HEK293 (cell line): ENCODE data around the gene CKAP2L.

ENCODE experiments used
- CTCF ChIA-PET: fragments of 350-600 bp; formaldehyde crosslinking; extraction: SDS; loops from one replicate; lab custom pipeline; 2021; ENCODE audit warnings: antibody characterized with exemption; lab: Yijun Ruan, JAX
- POLR2A ChIA-PET: fragments of 300-600 bp; formaldehyde crosslinking; extraction: SDS; loops from one replicate; lab custom pipeline; 2020; ENCODE audit warnings: antibody characterized with exemption, inconsistent platforms; lab: Yijun Ruan, JAX
- H3K27ac ChIP-seq: fragments of 200-500 bp; sonication (Bioruptor generic); 2 replicates; pipeline ENCODE4 v1.5.1; 2014; ENCODE audit warnings: low read depth, low read length, control low read depth, inconsistent platforms; ENCODE audit errors: extremely low read depth
- H3K36me3 ChIP-seq, 2 experiments: fragments of 200-500 bp in 1 of 2; sonication (Bioruptor generic) in 1 of 2; 1 replicate in 1 of 2; 2 replicates in 1 of 2; pipeline ENCODE4 v1.5.1; 2014 to 2017; ENCODE audit warnings: inconsistent platforms in 2 of 2, low read length in 2 of 2; ENCODE audit not compliant: control insufficient read depth in 2 of 2, insufficient read depth in 1 of 2
- H3K4me1 ChIP-seq: fragments of 200-500 bp; sonication (Bioruptor generic); 2 replicates; pipeline ENCODE4 v1.5.1; 2014; ENCODE audit warnings: mild to moderate bottlenecking, low read length, inconsistent platforms; ENCODE audit not compliant: control insufficient read depth, insufficient read depth
- H3K4me3 ChIP-seq: 2 replicates; pipeline ENCODE4 v1.5.1; 2011; ENCODE audit warnings: low read depth, mild to moderate bottlenecking, control low read depth, low read length, moderate library complexity
- H3K9me3 ChIP-seq: fragments of 200-500 bp; sonication (Bioruptor generic); 2 replicates; pipeline ENCODE4 v1.5.1; 2014; ENCODE audit warnings: low read depth, low read length, inconsistent platforms; ENCODE audit not compliant: control insufficient read depth, insufficient read depth
- CTCF ChIP-seq: fragments of 450-650 bp; formaldehyde crosslinking; IDR thresholded peaks from 2 replicates; pipeline ENCODE4 v1.5.1; 2016; ENCODE audit warnings: missing biosample characterization, missing genetic modification characterization
- EGR2 ChIP-seq: fragments of 450-650 bp; formaldehyde crosslinking; IDR thresholded peaks from 2 replicates; pipeline ENCODE4 v1.5.1; 2016; ENCODE audit warnings: low read depth, missing biosample characterization, missing genetic modification characterization
- GLI4 ChIP-seq: fragments of 450-650 bp; formaldehyde crosslinking; IDR thresholded peaks from 2 replicates; pipeline ENCODE4 v1.5.1; 2016; ENCODE audit warnings: missing biosample characterization, missing genetic modification characterization
- HIC1 ChIP-seq: fragments of 450-650 bp; formaldehyde crosslinking; IDR thresholded peaks from 2 replicates; pipeline ENCODE4 v1.5.1; 2016; ENCODE audit warnings: missing biosample characterization, missing genetic modification characterization
- KLF17 ChIP-seq: fragments of 450-650 bp; formaldehyde crosslinking; IDR thresholded peaks from 2 replicates; pipeline ENCODE4 v1.5.1; 2016; ENCODE audit warnings: missing biosample characterization, missing genetic modification characterization
- PRDM4 ChIP-seq: fragments of 450-650 bp; formaldehyde crosslinking; IDR thresholded peaks from 2 replicates; pipeline ENCODE4 v1.5.1; 2017; ENCODE audit warnings: missing biosample characterization, missing genetic modification characterization
- SCRT1 ChIP-seq: fragments of 450-650 bp; formaldehyde crosslinking; IDR thresholded peaks from 2 replicates; pipeline ENCODE4 v1.5.1; 2016; ENCODE audit warnings: missing biosample characterization, missing genetic modification characterization, borderline replicate concordance
- SETDB1 ChIP-seq: IDR thresholded peaks from one replicate; pipeline ENCODE4 v1.6.1; 2017; ENCODE audit warnings: mild to moderate bottlenecking, low read length, moderate library complexity, mixed read lengths; ENCODE audit not compliant: insufficient read length
- YY2 ChIP-seq: fragments of 450-650 bp; formaldehyde crosslinking; IDR thresholded peaks from 2 replicates; pipeline ENCODE4 v1.5.1; 2016; ENCODE audit warnings: missing biosample characterization, missing genetic modification characterization
- ZBTB10 ChIP-seq: fragments of 450-650 bp; formaldehyde crosslinking; IDR thresholded peaks from 2 replicates; pipeline ENCODE4 v1.5.1; 2016; ENCODE audit warnings: missing biosample characterization, missing genetic modification characterization
- ZFP37 ChIP-seq: fragments of 450-650 bp; formaldehyde crosslinking; IDR thresholded peaks from 2 replicates; pipeline ENCODE4 v1.5.1; 2016; ENCODE audit warnings: missing biosample characterization, missing genetic modification characterization
- ZFP69B ChIP-seq: fragments of 450-650 bp; formaldehyde crosslinking; IDR thresholded peaks from 2 replicates; pipeline ENCODE4 v1.5.1; 2016; ENCODE audit warnings: missing biosample characterization, missing genetic modification characterization
- ZNF18 ChIP-seq: fragments of 450-650 bp; formaldehyde crosslinking; IDR thresholded peaks from 2 replicates; pipeline ENCODE4 v1.5.1; 2016; ENCODE audit warnings: missing biosample characterization, missing genetic modification characterization
- ZNF202 ChIP-seq: fragments of 450-650 bp; formaldehyde crosslinking; IDR thresholded peaks from 2 replicates; pipeline ENCODE4 v1.5.1; 2016; ENCODE audit warnings: missing biosample characterization, missing genetic modification characterization, borderline replicate concordance
- ZNF416 ChIP-seq: fragments of 450-650 bp; formaldehyde crosslinking; IDR thresholded peaks from 2 replicates; pipeline ENCODE4 v1.5.1; 2016; ENCODE audit warnings: missing biosample characterization, missing genetic modification characterization
- ZNF501 ChIP-seq: fragments of 450-650 bp; formaldehyde crosslinking; IDR thresholded peaks from 2 replicates; pipeline ENCODE4 v1.5.1; 2016; ENCODE audit warnings: missing biosample characterization, missing genetic modification characterization
- ZNF521 ChIP-seq: fragments of 450-650 bp; formaldehyde crosslinking; IDR thresholded peaks from 2 replicates; pipeline ENCODE4 v1.5.1; 2017; ENCODE audit warnings: missing biosample characterization, mild to moderate bottlenecking, missing genetic modification characterization
- ZNF629 ChIP-seq: fragments of 450-650 bp; formaldehyde crosslinking; IDR thresholded peaks from 2 replicates; pipeline ENCODE4 v1.5.1; 2017; ENCODE audit warnings: missing biosample characterization, missing genetic modification characterization
- ZNF654 ChIP-seq: fragments of 450-650 bp; formaldehyde crosslinking; IDR thresholded peaks from 2 replicates; pipeline ENCODE4 v1.5.1; 2016; ENCODE audit warnings: low read depth, missing biosample characterization, missing genetic modification characterization
- ZNF660 ChIP-seq: fragments of 450-650 bp; IDR thresholded peaks from 2 replicates; pipeline ENCODE4 v1.5.1; 2018; ENCODE audit warnings: missing biosample characterization, mild to moderate bottlenecking, missing genetic modification characterization
- ZNF768 ChIP-seq: fragments of 450-650 bp; formaldehyde crosslinking; IDR thresholded peaks from 2 replicates; pipeline ENCODE4 v1.5.1; 2018; ENCODE audit warnings: missing biosample characterization, mild to moderate bottlenecking, missing genetic modification characterization
- ZNF791 ChIP-seq: fragments of 450-650 bp; formaldehyde crosslinking; IDR thresholded peaks from 2 replicates; pipeline ENCODE4 v1.5.1; 2016; ENCODE audit warnings: missing biosample characterization, missing genetic modification characterization
- ZNF830 ChIP-seq: fragments of 450-650 bp; IDR thresholded peaks from 2 replicates; pipeline ENCODE4 v1.5.0; 2018; ENCODE audit warnings: missing biosample characterization, missing genetic modification characterization, low read depth, mild to moderate bottlenecking, moderate library complexity
- ZSCAN30 ChIP-seq: fragments of 450-650 bp; IDR thresholded peaks from 2 replicates; pipeline ENCODE4 v1.5.1; 2018; ENCODE audit warnings: missing biosample characterization, mild to moderate bottlenecking, missing genetic modification characterization, moderate library complexity

Gene CKAP2L

GRCh38 chr2:112793449-112793978 lies 29.1 kb upstream of the CKAP2L start (continued):
- TF ChIP-seq CTCF (tag by site-specific recombination): no peak
- TF ChIP-seq ZNF660 (tag by site-specific recombination): no peak
- TF ChIP-seq ZNF830 (tag by site-specific recombination): no peak
- no peak for TF ChIP-seq PRDM4 (tag by site-specific recombination)
- TF ChIP-seq ZNF791 (tag by site-specific recombination): no peak
- TF ChIP-seq ZSCAN30: no peak

GRCh38 chr2:112792419-112792818 lies 28.0 kb upstream of the CKAP2L start:
- ChIA-PET POLR2A (no interaction called here), CTCF (interaction anchor here (1.2 kb wide), 1 partner anchor 150 kb away, joined by 4 read pairs; no protein-coding TSS in a partner anchor)
- H3K36me3 ChIP-seq: no peaks in the 10 kb centered on the region
- no peaks in the 10 kb centered on the region for H3K4me1 ChIP-seq
- no peaks in the 10 kb centered on the region for H3K9me3 ChIP-seq
- no peak for TF ChIP-seq GLI4 (tag by site-specific recombination)
- no peak for TF ChIP-seq ZNF654 (tag by site-specific recombination)
- TF ChIP-seq EGR2: no peak
- TF ChIP-seq ZNF501 (tag by site-specific recombination): no peak
- no peak for TF ChIP-seq YY2 (tag by site-specific recombination)
- TF ChIP-seq SCRT1 (tag by site-specific recombination): no peak
- TF ChIP-seq ZNF768 (tag by site-specific recombination): no peak
- TF ChIP-seq ZBTB10 (tag by site-specific recombination): no peak
- TF ChIP-seq ZNF18 (tag by site-specific recombination): no peak
- TF ChIP-seq ZNF521: no peak
- TF ChIP-seq ZNF416 (tag by site-specific recombination): no peak
- no peak for TF ChIP-seq ZFP37 (tag by site-specific recombination)
- TF ChIP-seq ZNF629 (tag by site-specific recombination): no peak
- TF ChIP-seq ZFP69B (tag by site-specific recombination): no peak
- no peak for TF ChIP-seq HIC1 (tag by site-specific recombination)
- no peak for TF ChIP-seq KLF17 (tag by site-specific recombination)
- no peak for TF ChIP-seq SETDB1
- TF ChIP-seq ZNF202 (tag by site-specific recombination): no peak
- no peak overlapping the region for H3K4me3 ChIP-seq
- H3K27ac ChIP-seq: no peak overlapping the region
